Sigmoid colon (tissue), 7 donors: Measurements from ENCODE around the gene ADGRG3. TPM values are rescaled to one million over a fixed set of nuclear protein-coding genes. Genes with fewer than 3 reads are reported as not detected.

Experiments used
- DNase-seq: peaks from one replicate; pipeline ENCODE4 v3.0.0-alpha.2; 2019
- H3K27ac ChIP-seq, 4 donors: fragments of 200-600 bp; sonication (generic); one replicate each; pipeline ENCODE4 v1.5.1; 2016 to 2019; ENCODE audit warnings: mild to moderate bottlenecking in 1 of 4
- H3K27me3 ChIP-seq, 3 donors: fragments of 200-600 bp; sonication (generic); one replicate each; pipeline ENCODE4 v1.5.1; 2019; ENCODE audit warnings: mild to moderate bottlenecking in 1 of 3
- H3K36me3 ChIP-seq, 4 donors: fragments of 200-600 bp; sonication (generic); one replicate each; pipeline ENCODE4 v1.5.1; 2016 to 2019
- H3K4me1 ChIP-seq, 4 donors: fragments of 200-600 bp; sonication (generic); one replicate each; pipeline ENCODE4 v1.5.1; 2017 to 2019
- H3K4me3 ChIP-seq, 4 donors: fragments of 200-600 bp; sonication (generic); one replicate each; pipeline ENCODE4 v1.5.1; 2017 to 2019; ENCODE audit warnings: mild to moderate bottlenecking in 2 of 4, moderate library complexity in 1 of 4
- H3K9me3 ChIP-seq, 4 donors: fragments of 200-600 bp in 3 of 4; sonication (generic) in 3 of 4; one replicate each; pipeline versions ENCODE4 v1.5.1 to v1.6.1; 2013 to 2019
- EP300 ChIP-seq, 4 donors: sonication (generic); formaldehyde crosslinking; IDR thresholded peaks; one replicate each; pipeline ENCODE4 v1.6.1; 2017; ENCODE audit warnings: antibody characterized with exemption in 4 of 4
- POLR2A ChIP-seq, 2 donors: fragments of 450-650 bp; IDR thresholded peaks; one replicate each; pipeline ENCODE4 v1.6.1; 2016; ENCODE audit warnings: antibody characterized with exemption in 2 of 2, mild to moderate bottlenecking in 2 of 2, moderate library complexity in 2 of 2
- POLR2AphosphoS5 ChIP-seq, 4 donors: sonication (generic); formaldehyde crosslinking; IDR thresholded peaks; one replicate each; pipeline ENCODE4 v1.6.1; 2017; ENCODE audit warnings: antibody characterized with exemption in 4 of 4
- WGBS, 2 donors: extraction: QIAGEN DNeasy Blood & Tissue Kit; methylation state at CpG; one replicate each; pipeline ENCODE4 v1.1.7; 2013; 5-methylcytosine and 5-hydroxymethylcytosine counted together
- intact Hi-C: fragments of 100-400 bp; cut with DNase I; formaldehyde crosslinking; loops from one replicate; pipeline ENCODE4 v1.15.1; 2023
- polyA plus RNA-seq, 3 donors: library from polyadenylated mRNA; stranded (reverse); fragments of 200-250 nt; gene quantifications; one replicate each; pipeline ENCODE4 v1.2.3, GENCODE V29; 2013
- total RNA-seq, 4 donors: library from RNA; depleted of rRNA; stranded (reverse); fragments of >200 nt; gene quantifications; one replicate each; pipeline ENCODE4 v1.1.0, GENCODE V29; 2016
- TF ChIP-seq, protein P1 (sequence below), 4 experiments: fragments of 450-650 bp in 3 of 4; fragments of 200-600 bp in 1 of 4; IDR thresholded peaks; one replicate each; pipeline ENCODE4 v1.5.1; 2016 to 2019; ENCODE audit warnings: antibody characterized with exemption in 4 of 4, mild to moderate bottlenecking in 3 of 4, moderate library complexity in 2 of 4
- donor health status: healthy with polysubstance abuse.
- donor health status: Bipolar disorder and iron deficiency.
- donor health status: healthy.

Gene ADGRG3
- total and polyA plus RNA-seq, 7 donors, result 0.69 to 6.6 (median 3.6) TPM

DNA sequence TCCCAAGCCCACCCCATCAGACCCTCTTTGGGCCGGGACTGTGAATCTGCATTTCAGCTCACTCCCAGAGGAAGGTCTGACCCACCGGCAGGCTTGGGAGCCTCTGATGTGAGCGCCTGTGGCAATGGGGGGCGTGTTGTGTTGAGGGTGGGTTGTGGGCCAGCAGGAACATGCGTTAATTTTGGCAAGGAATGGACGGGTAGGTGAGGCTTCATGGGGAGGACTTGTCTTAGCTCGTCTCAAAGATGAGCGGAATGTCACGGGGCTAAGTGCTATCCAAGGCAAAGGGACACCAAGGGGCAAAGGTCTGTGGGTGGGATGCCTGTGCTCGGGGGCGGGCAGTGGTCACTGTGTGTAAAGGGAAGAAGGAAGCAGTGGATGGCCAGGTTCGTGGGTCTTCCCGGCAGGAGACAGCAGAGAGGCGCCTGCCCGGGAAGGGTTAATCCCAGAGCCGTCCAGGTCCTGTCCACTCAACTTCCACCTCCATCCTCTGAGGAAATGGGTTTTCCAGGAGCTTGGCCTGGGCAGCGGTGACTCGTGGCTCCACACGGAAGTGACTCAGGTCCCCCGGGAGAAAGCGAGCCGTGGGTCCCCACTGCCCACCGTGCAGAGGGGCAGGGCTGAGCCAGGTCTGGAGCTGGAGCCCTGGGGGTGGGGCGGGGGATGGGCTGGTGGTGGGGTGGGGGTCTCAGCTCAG lies 22.3 kb upstream of the ADGRG3 start:
- peak; percentile 73 for DNase-seq
- Histone ChIP-seq H3K4me3 (no peak overlapping the region), H3K9me3 (no peaks in the 10 kb centered on the region), H3K36me3 (no peaks in the 10 kb centered on the region), H3K27ac (peak overlapping the region in 3 of 4 donors; percentile 2 to 53 (median 17)), H3K4me1 (no peaks in the 10 kb centered on the region), H3K27me3 (peaks cover 0 to 10% (median 0%) of the 10 kb centered on the region in 3 donors)
- WGBS, 2 donors, result 67 to 75% methylated on average over 24 of the region's 24 CpGs
- TF ChIP-seq POLR2AphosphoS5 (IDR thresholded peaks at IDR 0.05) (peak in 1 of 4 donors; percentile 40), POLR2A (IDR thresholded peaks at IDR 0.05) (no peak)
- intact Hi-C loops, result loop anchor here (5.0 kb wide), 1 partner anchor 69 kb away; no protein-coding TSS in a partner anchor

DNA sequence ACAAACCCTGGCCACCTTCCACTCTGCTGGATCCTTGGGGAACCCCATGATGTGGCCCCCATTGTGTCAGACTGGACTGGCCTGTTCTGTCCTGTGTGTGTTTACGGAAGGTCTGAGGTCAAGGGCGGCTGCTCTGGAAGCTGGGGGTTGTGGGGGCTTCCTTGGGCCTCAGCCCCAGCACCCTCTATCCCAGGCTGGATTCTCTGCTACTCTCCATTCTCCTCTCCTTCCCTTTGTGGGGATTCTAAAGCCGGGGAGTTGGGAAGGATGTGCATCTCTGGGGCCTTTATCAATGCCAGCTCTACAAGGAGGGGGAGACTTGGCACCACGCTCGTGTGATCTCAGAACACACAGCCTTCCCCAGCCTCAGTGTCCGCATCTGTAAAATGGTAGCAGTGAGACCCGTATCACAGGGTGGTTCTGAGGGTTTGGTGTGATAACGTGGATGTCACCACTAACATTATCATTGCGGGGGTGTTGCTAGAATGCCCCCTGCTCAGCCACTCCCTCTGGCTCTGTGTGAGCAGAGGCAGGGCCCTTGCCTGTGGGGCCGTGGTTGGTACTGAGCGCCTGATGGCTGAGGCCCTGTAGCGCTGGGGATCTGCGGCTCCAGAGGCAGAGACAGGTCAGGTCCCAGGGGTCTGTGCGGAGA lies 21.6 kb upstream of the ADGRG3 start:
- Histone ChIP-seq H3K4me1 (no peaks in the 10 kb centered on the region), H3K4me3 (no peak overlapping the region), H3K27ac (peak overlapping the region; percentile 2 to 53 (median 14)), H3K9me3 (no peaks in the 10 kb centered on the region), H3K27me3 (peaks cover 0 to 10% (median 0%) of the 10 kb centered on the region in 3 donors), H3K36me3 (no peaks in the 10 kb centered on the region)
- WGBS, 2 donors, result 71 to 75% methylated on average over 14 of the region's 14 CpGs
- intact Hi-C loops, result loop anchor here (5.0 kb wide), 1 partner anchor 69 kb away; no protein-coding TSS in a partner anchor
- no peak for TF ChIP-seq POLR2A (IDR thresholded peaks at IDR 0.05)
- TF ChIP-seq, protein P1, sequence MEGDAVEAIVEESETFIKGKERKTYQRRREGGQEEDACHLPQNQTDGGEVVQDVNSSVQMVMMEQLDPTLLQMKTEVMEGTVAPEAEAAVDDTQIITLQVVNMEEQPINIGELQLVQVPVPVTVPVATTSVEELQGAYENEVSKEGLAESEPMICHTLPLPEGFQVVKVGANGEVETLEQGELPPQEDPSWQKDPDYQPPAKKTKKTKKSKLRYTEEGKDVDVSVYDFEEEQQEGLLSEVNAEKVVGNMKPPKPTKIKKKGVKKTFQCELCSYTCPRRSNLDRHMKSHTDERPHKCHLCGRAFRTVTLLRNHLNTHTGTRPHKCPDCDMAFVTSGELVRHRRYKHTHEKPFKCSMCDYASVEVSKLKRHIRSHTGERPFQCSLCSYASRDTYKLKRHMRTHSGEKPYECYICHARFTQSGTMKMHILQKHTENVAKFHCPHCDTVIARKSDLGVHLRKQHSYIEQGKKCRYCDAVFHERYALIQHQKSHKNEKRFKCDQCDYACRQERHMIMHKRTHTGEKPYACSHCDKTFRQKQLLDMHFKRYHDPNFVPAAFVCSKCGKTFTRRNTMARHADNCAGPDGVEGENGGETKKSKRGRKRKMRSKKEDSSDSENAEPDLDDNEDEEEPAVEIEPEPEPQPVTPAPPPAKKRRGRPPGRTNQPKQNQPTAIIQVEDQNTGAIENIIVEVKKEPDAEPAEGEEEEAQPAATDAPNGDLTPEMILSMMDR (IDR thresholded peaks at IDR 0.05), result no peak
- no peak for TF ChIP-seq EP300 (IDR thresholded peaks at IDR 0.05)
- no peak for TF ChIP-seq POLR2AphosphoS5 (IDR thresholded peaks at IDR 0.05)
- DNase-seq, result no peak

DNA sequence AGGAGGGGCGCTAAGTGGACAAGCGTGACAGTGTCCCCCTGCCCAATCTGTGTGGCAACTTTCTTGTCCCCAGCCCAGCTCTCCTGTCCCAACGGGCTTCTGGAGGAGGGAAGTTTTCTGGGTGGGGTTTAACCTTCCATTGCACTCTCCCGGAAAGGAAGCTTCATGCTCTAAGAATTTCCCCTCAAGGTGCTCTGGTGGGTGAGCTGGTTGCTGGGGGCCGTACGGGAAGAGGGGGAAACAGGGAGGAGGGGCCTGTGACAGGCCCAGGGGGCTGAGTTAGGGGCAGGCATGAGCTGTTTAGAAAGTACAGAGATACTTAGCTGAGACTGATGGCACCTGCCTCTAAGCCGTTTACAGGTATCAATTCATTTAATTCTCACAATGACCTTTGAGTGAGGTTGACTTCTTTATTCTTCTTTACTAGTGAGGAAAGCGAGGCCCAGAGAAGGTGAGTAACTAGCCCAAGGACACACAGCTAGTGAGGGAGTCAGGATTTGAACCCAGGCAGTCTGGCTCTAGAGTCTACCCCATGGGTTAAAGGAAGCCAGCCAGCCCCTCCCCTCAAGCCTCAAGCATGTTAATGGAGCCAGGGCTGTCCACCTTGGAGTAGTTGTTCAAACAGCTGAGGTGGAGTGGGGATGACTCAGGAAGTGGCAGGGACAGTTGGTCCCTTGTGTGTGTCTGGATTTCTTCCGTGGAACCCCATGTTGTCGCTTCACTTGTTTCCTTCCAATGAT lies 20.8 kb upstream of the ADGRG3 start:
- Histone ChIP-seq H3K4me3 (no peak overlapping the region), H3K27me3 (peaks cover 0 to 10% (median 0%) of the 10 kb centered on the region in 3 donors), H3K36me3 (no peaks in the 10 kb centered on the region), H3K4me1 (no peaks in the 10 kb centered on the region), H3K9me3 (no peaks in the 10 kb centered on the region), H3K27ac (peak overlapping the region; percentile 10 to 53 (median 26))
- intact Hi-C loops, result loop anchor here (5.0 kb wide), 1 partner anchor 70 kb away; no protein-coding TSS in a partner anchor
- 60 to 69% methylated on average over 10 of the region's 10 CpGs for WGBS, 2 donors
- no peak for TF ChIP-seq EP300 (IDR thresholded peaks at IDR 0.05)
- TF ChIP-seq POLR2A (IDR thresholded peaks at IDR 0.05), result no peak
- TF ChIP-seq POLR2AphosphoS5 (IDR thresholded peaks at IDR 0.05), result no peak
- TF ChIP-seq, protein P1 (IDR thresholded peaks at IDR 0.05), result no peak
- no peak for DNase-seq

DNA sequence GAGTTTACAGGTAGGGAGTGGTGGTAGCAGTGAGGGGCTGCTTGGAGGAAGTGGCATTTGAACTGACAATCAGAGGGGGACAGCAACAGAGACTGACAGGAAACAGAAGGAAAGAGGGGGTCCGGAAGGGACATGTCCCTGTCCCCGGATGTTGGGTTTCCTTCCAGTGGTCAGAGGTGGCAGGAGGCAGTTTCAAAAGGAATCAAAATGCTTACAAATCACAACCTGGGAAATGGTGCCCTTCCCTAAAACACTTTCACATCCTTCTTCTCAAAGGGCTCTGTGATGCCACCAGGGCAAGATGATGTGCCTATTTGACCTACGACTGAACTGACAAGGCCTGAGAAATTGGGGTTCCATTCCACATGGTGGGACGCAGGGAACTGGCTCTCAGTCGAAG lies 20.0 kb upstream of the ADGRG3 start:
- H3K36me3 ChIP-seq, result no peaks in the 10 kb centered on the region
- no peak for DNase-seq
- H3K9me3 ChIP-seq, result no peaks in the 10 kb centered on the region
- peaks cover 0 to 10% (median 0%) of the 10 kb centered on the region in 3 donors for H3K27me3 ChIP-seq
- TF ChIP-seq, protein P1 (IDR thresholded peaks at IDR 0.05), result no peak
- TF ChIP-seq EP300 (IDR thresholded peaks at IDR 0.05), result no peak
- no peak for TF ChIP-seq POLR2AphosphoS5 (IDR thresholded peaks at IDR 0.05)
- TF ChIP-seq POLR2A (IDR thresholded peaks at IDR 0.05), result no peak
- no peak overlapping the region for H3K4me3 ChIP-seq
- intact Hi-C loops, result loop anchor here (2.0 to 5.0 kb wide), 2 partner anchors 57 to 71 kb away; no protein-coding TSS in a partner anchor
- H3K27ac ChIP-seq, result peak overlapping the region in 2 of 4 donors; percentile 35 to 53
- no peaks in the 10 kb centered on the region for H3K4me1 ChIP-seq
- WGBS, 2 donors, result 62 to 82% methylated on average over 5 of the region's 5 CpGs
